Muscle of arm (tissue), 12 donors: Measurements from ENCODE around the gene CNOT10. TPM values are rescaled to one million over a fixed set of nuclear protein-coding genes. Genes with fewer than 3 reads are reported as not detected.
"Not testable (repeated sequence)": the region's sequence is repeated elsewhere in the genome, so short reads cannot be mapped to it uniquely, and the experiment has no call there.

Experiments
- DNase-seq: peaks from one replicate; pipeline ENCODE4 v3.0.0-alpha.2; 2013
- polyA plus RNA-seq, 12 donors: library from polyadenylated mRNA; unstranded; fragments of 120-200 nt; gene quantifications; one replicate each; pipeline ENCODE4 v1.2.1, GENCODE V29; 2013; ENCODE audit not compliant: insufficient read length in 12 of 12

Gene CNOT10
- polyA plus RNA-seq, 12 donors = 21.5 to 40.5 (median 28.7) TPM; not detected in 1

GRCh38 chr3:32743934-32744333, 58.9 kb downstream of the CNOT10 start:
- no peak for DNase-seq

- DNase-seq = no peak
Measured at GRCh38 chr3:32751377-32751776, 66.4 kb downstream of the CNOT10 start.

GRCh38 chr3:32755761-32756160, 70.8 kb downstream of the CNOT10 start:
- DNase-seq = no peak

GRCh38 chr3:32757618-32758374, 72.8 kb downstream of the CNOT10 start:
- no peak for DNase-seq

GRCh38 chr3:32758375-32758753, 73.4 kb downstream of the CNOT10 start:
- no peak for DNase-seq

- no peak for DNase-seq
Measured at GRCh38 chr3:32759342-32759741, 74.4 kb downstream of the CNOT10 start.

- DNase-seq = no peak
Measured at GRCh38 chr3:32764481-32764880, 79.5 kb downstream of the CNOT10 start.

- DNase-seq = no peak
Measured at GRCh38 chr3:32778389-32778788, 93.4 kb downstream of the CNOT10 start.

GRCh38 chr3:32780071-32780734, 95.2 kb downstream of the CNOT10 start:
- DNase-seq = no peak

- no peak for DNase-seq
Measured at GRCh38 chr3:32780735-32781210, 95.8 kb downstream of the CNOT10 start.

GRCh38 chr3:32781211-32781968, 96.4 kb downstream of the CNOT10 start:
- DNase-seq = peak; percentile 68

- DNase-seq = not testable (repeated sequence)
Measured at GRCh38 chr3:32781969-32782270, 96.9 kb downstream of the CNOT10 start.

- DNase-seq = no peak
Measured at GRCh38 chr3:32782407-32782806, 97.4 kb downstream of the CNOT10 start.

- no peak for DNase-seq
Measured at GRCh38 chr3:32791833-32792232, 106.8 kb downstream of the CNOT10 start.

GRCh38 chr3:32794487-32795308, 109.7 kb downstream of the CNOT10 start:
- DNase-seq = no peak

- not testable (repeated sequence) for DNase-seq
Measured at GRCh38 chr3:32796384-32796950, 111.5 kb downstream of the CNOT10 start.

GRCh38 chr3:32797776-32798175, 112.8 kb downstream of the CNOT10 start:
- DNase-seq = no peak

GRCh38 chr3:32801440-32801839, 116.5 kb downstream of the CNOT10 start:
- not testable (repeated sequence) for DNase-seq

- no peak for DNase-seq
Measured at GRCh38 chr3:32813180-32813579, 128.2 kb downstream of the CNOT10 start.

- no peak for DNase-seq
Measured at GRCh38 chr3:32814361-32814760, 129.4 kb downstream of the CNOT10 start.

- no peak for DNase-seq
Measured at GRCh38 chr3:32815841-32816438, 131.0 kb downstream of the CNOT10 start.
